SK-N-MC (cell line): ENCODE results near the gene ZIC1.
A peak's percentile ranks its signal among the peaks of the same experiment; 100 is the strongest.

Source experiments
- DNase-seq: peaks from one replicate; pipeline ENCODE4 v3.0.0-alpha.2; 2011; ENCODE audit warnings: low read depth, low spot score
- H3K27ac ChIP-seq: fragments of 200-600 bp; sonication (generic); 2 replicates; pipeline ENCODE4 v1.5.1; 2016; ENCODE audit warnings: mixed run types
- H3K36me3 ChIP-seq: fragments of 200-600 bp; sonication (generic); 2 replicates; pipeline ENCODE4 v1.6.1; 2017; ENCODE audit warnings: antibody characterized with exemption, low read length, mixed read lengths; ENCODE audit not compliant: insufficient read depth
- H3K4me3 ChIP-seq: fragments of 200-600 bp; sonication (generic); 2 replicates; pipeline ENCODE4 v1.5.1; 2016
- H3K9ac ChIP-seq: fragments of 200-600 bp; sonication (generic); 2 replicates; pipeline ENCODE4 v1.8.0; 2017; ENCODE audit warnings: mixed run types, mixed read lengths; ENCODE audit not compliant: insufficient read length
- H3K9me3 ChIP-seq: fragments of 200-600 bp; sonication (generic); 2 replicates; pipeline ENCODE4 v1.6.1; 2017; ENCODE audit warnings: low read depth, mild to moderate bottlenecking, antibody characterized with exemption, low read length, moderate library complexity, mixed read lengths
- EZH2 ChIP-seq: fragments of 200-600 bp; sonication (generic); IDR thresholded peaks from one replicate; pipeline ENCODE4 v1.6.1; 2017; ENCODE audit warnings: antibody characterized with exemption
- FOXP2 ChIP-seq: optimal IDR thresholded peaks from 2 replicates; pipeline ENCODE3; 2011; ENCODE audit warnings: mild to moderate bottlenecking, moderate library complexity; ENCODE audit not compliant: insufficient read depth; ENCODE audit errors: extremely low read length, control extremely low read depth
- POLR2AphosphoS5 ChIP-seq: IDR thresholded peaks from 2 replicates; pipeline ENCODE4 v1.6.1; 2012; ENCODE audit warnings: mild to moderate bottlenecking, low read depth, low read length, borderline replicate concordance

The ZIC1 gene

DNA sequence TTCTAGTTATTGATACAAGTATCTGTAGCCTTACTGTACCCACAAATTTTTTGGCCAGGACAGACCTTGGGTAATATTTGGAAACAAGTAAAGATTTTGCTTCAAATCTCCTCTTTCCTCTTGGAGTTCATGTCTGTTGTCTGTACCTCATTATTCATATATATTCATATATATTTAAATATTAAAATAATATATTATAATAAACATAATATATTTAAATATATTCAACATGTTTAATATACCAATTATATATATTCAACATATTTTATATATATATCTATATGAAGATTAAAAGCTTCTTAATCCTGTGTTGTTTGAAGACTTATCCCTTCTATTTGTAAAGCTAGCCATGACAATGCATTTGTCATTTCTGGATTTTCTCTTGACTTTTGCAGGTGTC, 38.1 kb downstream of the ZIC1 start:
- Histone ChIP-seq H3K9ac (no peak overlapping the region), H3K36me3 (no peaks in the 10 kb centered on the region), H3K4me3 (no peak overlapping the region), H3K27ac (no peak overlapping the region), H3K9me3 (no peaks in the 10 kb centered on the region)
- TF ChIP-seq FOXP2 (no peak), POLR2AphosphoS5 (no peak), EZH2 (no peak)
- no peak for DNase-seq

DNA sequence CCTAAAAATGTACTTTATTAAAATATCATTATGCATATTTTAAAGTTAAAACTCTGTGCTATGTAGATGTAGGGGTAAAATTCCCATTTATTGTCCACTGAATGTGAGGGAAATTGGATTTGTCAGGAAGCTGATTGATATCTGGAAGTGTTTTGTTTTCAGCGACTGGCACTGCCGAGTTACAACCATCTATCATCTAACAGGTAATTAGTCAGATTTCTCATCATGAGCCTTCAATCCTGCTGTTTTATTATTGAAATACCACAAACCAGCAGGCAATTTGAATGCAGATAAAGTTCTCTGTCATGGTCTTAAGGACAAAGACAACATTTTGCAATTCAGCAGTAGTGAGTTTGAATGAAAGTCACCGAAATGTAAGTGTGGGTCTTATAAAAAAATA, 40.5 kb downstream of the ZIC1 start:
- no peak overlapping the region for H3K9ac ChIP-seq
- no peaks in the 10 kb centered on the region for H3K9me3 ChIP-seq
- H3K27ac ChIP-seq: no peak overlapping the region
- no peak overlapping the region for H3K4me3 ChIP-seq
- H3K36me3 ChIP-seq: no peaks in the 10 kb centered on the region
- TF ChIP-seq FOXP2: no peak
- TF ChIP-seq EZH2: no peak
- no peak for TF ChIP-seq POLR2AphosphoS5
- DNase-seq: no peak

DNA sequence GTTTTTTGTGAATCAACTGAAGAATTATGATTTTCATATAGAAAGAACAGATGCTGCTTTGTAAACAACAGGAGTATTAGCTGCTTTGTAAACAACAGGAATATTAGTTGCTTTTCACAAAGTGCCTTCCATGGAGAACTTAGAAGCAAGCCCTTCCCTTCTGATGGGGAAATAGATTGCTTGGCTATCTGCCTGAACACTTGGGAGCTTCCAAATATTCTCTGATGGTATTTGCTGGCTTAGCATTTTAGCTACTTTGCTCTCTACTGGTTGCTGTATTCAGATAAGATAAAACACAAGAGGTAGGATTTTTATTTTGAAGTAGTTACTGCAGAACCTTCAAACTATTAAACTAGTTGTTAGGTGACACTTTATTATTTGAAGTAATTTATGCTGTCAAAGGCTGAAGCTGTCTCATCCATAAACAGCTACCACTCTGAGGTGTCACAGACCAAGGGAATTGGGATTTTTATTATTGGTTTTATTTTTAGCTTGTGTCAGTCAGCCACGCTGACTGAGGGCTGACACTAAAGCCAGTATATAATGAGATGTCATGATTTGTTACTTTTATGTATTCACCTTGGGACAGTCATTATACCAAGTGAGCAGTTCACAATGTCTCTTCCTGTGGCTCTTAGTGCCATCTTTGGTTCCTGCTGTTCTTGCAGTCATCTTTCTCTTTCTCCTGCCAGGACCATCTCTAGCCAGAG, 50.0 kb downstream of the ZIC1 start:
- TF ChIP-seq FOXP2 (no peak), POLR2AphosphoS5 (no peak), EZH2 (no peak)
- peak; percentile 22 for DNase-seq
- Histone ChIP-seq H3K9me3 (no peaks in the 10 kb centered on the region), H3K27ac (no peak overlapping the region), H3K4me3 (no peak overlapping the region), H3K36me3 (no peaks in the 10 kb centered on the region), H3K9ac (no peak overlapping the region)

DNA sequence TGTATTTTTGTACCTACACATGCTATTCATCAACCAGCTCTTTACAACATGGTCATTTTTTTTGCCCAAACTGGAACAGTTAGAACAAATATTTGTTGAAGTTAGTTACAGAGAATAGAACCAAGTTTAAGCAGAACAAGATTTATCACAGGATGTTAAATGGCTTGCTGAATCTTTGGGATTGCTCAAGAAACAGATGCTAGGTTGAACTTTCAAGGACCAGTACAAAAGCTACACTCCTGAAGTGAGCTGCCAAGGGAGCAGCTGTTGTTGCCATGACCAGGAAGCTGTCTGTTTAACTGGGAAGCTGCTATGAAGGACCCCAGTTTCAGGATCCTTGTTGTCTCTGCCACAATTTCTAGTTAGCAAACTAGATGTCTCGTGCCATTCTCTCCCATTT, 53.7 kb downstream of the ZIC1 start:
- Histone ChIP-seq H3K4me3 (no peak overlapping the region), H3K9ac (no peak overlapping the region), H3K36me3 (no peaks in the 10 kb centered on the region), H3K27ac (no peak overlapping the region), H3K9me3 (no peaks in the 10 kb centered on the region)
- no peak for TF ChIP-seq EZH2
- no peak for TF ChIP-seq POLR2AphosphoS5
- TF ChIP-seq FOXP2: no peak
- DNase-seq: no peak
